HG03064 (cell line): Measurements from ENCODE around the gene ENDOD1.
"Not testable (repeated sequence)": the region's sequence is repeated elsewhere in the genome, so short reads cannot be mapped to it uniquely, and the experiment has no call there.

Experiments used
- ATAC-seq: cut with Tn5 transposase; IDR thresholded peaks from one replicate; pipeline ENCODE4 v1.9.1; 2021; ENCODE audit warnings: low read depth; ENCODE audit not compliant: unreplicated experiment

Gene ENDOD1

GRCh38 chr11:95100856-95101507 lies 11.3 kb downstream of the ENDOD1 start:
- ATAC-seq = no peak

GRCh38 chr11:95101935-95102334 lies 12.3 kb downstream of the ENDOD1 start:
- ATAC-seq = no peak

GRCh38 chr11:95102733-95103132 lies 13.1 kb downstream of the ENDOD1 start:
- no peak for ATAC-seq

- no peak for ATAC-seq
These were observed 14.1 kb downstream of the ENDOD1 start for GRCh38 chr11:95103701-95104100.

GRCh38 chr11:95104121-95104830 lies 14.6 kb downstream of the ENDOD1 start:
- no peak for ATAC-seq

GRCh38 chr11:95104856-95105255 lies 15.2 kb downstream of the ENDOD1 start:
- no peak for ATAC-seq

- ATAC-seq = no peak
These were observed 18.5 kb downstream of the ENDOD1 start for GRCh38 chr11:95108159-95108611.

- ATAC-seq = no peak
These were observed 19.3 kb downstream of the ENDOD1 start for GRCh38 chr11:95108671-95109551.

- ATAC-seq = not testable (repeated sequence)
These were observed 21.8 kb downstream of the ENDOD1 start for GRCh38 chr11:95111471-95111870.

- no peak for ATAC-seq
These were observed 22.4 kb downstream of the ENDOD1 start for GRCh38 chr11:95111923-95112540.

- no peak for ATAC-seq
These were observed 26.0 kb downstream of the ENDOD1 start for GRCh38 chr11:95115597-95115996.

- no peak for ATAC-seq
These were observed 29.9 kb downstream of the ENDOD1 start for GRCh38 chr11:95119361-95120060.

- ATAC-seq = no peak
These were observed 32.1 kb downstream of the ENDOD1 start for GRCh38 chr11:95121698-95122097.

- no peak for ATAC-seq
These were observed 33.9 kb downstream of the ENDOD1 start for GRCh38 chr11:95123556-95123955.

GRCh38 chr11:95128602-95129001 lies 39.0 kb downstream of the ENDOD1 start:
- ATAC-seq = no peak

- no peak for ATAC-seq
These were observed 43.3 kb downstream of the ENDOD1 start for GRCh38 chr11:95132956-95133355.

GRCh38 chr11:95134491-95134890 lies 44.8 kb downstream of the ENDOD1 start:
- ATAC-seq = no peak

GRCh38 chr11:95135155-95135554 lies 45.5 kb downstream of the ENDOD1 start:
- ATAC-seq = no peak

- no peak for ATAC-seq
These were observed 46.2 kb downstream of the ENDOD1 start for GRCh38 chr11:95135880-95136279.

- ATAC-seq = not testable (repeated sequence)
These were observed 47.1 kb downstream of the ENDOD1 start for GRCh38 chr11:95136747-95137146.
